GM08714 (cell line): Measurements from ENCODE around the gene REL.
"Not testable (repeated sequence)": the region's sequence is repeated elsewhere in the genome, so short reads cannot be mapped to it uniquely, and the experiment has no call there.

Source experiments
- H3K4me3 ChIP-seq: fragments of 200-500 bp; sonication (Bioruptor generic); 2 replicates; pipeline ENCODE4 v1.5.1; 2014; ENCODE audit warnings: mild to moderate bottlenecking, low read length, inconsistent platforms
- ZNF274 ChIP-seq: IDR thresholded peaks from 2 replicates; pipeline ENCODE4 v1.6.1; 2012; ENCODE audit warnings: mild to moderate bottlenecking, low read depth, low read length

REL gene

DNA sequence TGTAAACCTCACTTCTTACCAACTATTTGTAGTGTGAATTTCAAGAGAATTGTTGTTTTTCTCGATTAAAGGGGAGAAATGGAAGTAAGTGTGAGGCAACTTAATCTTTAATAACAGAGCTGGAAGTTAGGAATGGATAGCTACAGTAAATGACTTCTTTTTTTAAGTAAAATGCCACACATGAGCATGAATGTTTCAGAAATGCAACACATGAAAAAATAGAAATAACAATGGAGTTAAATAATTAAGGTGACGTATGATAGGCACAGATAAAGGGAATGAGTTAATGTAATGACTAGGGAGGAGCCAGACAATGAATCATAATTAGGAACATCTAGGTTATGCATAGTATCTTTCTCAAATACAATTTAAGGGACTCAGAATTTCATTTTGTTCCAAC lies 3.4 kb downstream of the REL start:
- H3K4me3 ChIP-seq: peak overlapping the region; percentile 97; the same call in 1 of the 2 replicates
- no peak for TF ChIP-seq ZNF274

GRCh38 chr2:60885683-60886082 lies 4.3 kb downstream of the REL start:
- peak overlapping the region; percentile 97; the same call in 1 of the 2 replicates for H3K4me3 ChIP-seq
- TF ChIP-seq ZNF274: no peak

- peak overlapping the region; percentile 25; the same call in 1 of the 2 replicates for H3K4me3 ChIP-seq
- TF ChIP-seq ZNF274: no peak
Measured at GRCh38 chr2:60886991-60887390, 5.6 kb downstream of the REL start.

DNA sequence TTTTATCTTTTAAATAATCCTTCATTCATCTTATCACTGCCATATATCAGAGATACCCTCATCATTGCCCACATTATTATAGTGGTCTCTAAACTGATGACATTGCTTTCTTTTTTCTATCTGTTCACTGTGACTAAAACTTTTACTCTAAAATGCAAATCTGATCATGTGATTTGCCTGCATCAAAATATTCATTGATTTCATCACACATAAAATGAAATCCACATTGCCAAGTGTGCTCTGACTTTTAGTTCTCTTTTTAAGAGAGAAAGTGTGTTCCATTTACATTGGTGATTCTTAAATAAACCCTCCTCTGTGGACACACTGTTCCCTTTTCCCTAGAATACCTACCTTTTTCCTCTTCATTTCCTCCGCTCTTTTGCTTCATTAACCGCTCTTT lies 7.5 kb downstream of the REL start:
- no peak overlapping the region for H3K4me3 ChIP-seq
- no peak for TF ChIP-seq ZNF274

DNA sequence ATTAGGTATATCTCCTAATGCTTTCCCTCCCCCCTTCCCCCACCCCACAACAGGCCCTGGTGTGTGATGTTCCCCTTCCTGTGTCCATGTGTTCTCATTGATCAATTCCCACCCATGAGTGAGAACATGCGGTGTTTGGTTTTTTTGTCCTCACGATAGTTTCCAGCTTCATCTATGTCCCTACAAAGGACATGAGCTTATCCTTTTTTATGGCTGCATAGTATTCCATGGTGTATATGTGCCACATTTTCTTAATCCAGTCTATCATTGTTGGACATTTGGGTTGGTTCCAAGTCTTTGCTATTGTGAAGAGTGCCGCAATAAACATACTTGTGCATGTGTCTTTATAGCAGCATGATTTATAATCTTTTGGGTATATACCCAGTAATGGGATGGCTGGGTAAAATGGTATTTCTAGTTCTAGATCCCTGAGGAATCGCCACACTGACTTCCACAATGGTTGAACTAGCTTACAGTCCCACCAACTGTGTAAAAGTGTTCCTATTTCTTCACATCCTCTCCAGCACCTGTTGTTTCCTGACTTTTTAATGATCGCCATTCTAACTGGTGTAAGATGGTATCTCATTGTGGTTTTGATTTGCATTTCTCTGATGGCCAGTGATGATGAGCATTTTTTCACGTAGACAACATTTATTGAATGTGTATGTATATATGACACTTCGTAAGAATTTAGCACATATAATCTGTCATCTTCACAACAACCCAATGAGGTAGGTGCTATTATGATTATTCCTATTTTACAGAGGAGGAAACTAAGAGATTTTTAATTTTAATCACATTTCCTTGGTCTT lies 8.4 kb downstream of the REL start:
- not testable (repeated sequence) for H3K4me3 ChIP-seq

- no peak for TF ChIP-seq ZNF274
- H3K4me3 ChIP-seq: no peak overlapping the region
Measured at GRCh38 chr2:60890393-60890707, 9.0 kb downstream of the REL start.

GRCh38 chr2:60891180-60891579 lies 9.8 kb downstream of the REL start:
- H3K4me3 ChIP-seq: no peak overlapping the region
- TF ChIP-seq ZNF274: no peak

DNA sequence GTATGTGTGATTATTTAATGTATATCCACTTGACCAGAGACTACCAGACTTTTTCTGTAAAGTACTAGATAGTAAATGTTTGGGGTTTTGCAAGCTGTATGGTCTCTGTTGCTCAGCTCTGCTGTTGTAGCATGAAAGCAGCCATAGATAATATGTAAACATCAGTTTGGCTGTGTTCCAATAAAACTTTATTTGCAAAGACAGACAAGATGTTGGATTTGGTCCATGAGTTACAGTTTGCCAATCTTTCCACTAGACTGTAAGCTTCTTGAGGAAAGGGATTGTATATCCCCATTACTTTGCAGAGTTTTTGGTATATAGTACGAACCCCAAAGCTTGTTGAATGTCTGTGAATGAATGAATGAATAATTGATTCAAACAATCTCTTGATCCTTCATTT lies 17.2 kb downstream of the REL start:
- H3K4me3 ChIP-seq: no peak overlapping the region
- no peak for TF ChIP-seq ZNF274

DNA sequence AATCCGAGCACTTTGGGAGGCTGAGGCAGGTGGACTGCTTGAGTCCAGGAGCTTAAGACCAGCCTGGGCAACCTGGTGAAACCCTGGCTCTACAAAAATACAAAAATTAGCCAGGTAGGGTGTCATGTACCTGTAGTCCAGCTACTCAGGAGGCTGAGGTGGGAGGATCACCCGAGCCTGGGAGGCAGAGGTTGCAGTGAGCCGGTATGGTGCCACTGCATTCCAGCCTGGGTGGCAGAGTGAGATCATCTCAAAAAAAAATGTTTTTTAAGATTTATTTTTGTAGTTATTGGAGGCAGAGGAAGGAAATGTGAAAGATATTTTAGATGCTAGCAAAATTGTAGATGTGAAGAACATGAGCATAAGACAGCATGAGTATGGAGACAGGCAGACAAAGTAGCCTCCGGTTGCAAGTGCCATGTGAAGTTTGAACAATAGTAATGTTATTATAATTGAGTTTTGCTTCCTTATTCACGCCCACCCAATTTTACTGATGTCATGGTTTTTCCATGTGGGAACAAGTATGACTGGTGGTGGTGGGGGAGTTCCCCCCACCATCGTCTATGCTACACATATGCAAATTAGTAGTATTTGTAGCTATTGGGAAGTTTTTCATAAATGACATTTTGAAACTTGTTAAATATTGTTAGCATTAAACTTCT lies 18.0 kb downstream of the REL start:
- TF ChIP-seq ZNF274: no peak
- no peak overlapping the region; the same call in 1 of the 2 replicates for H3K4me3 ChIP-seq

DNA sequence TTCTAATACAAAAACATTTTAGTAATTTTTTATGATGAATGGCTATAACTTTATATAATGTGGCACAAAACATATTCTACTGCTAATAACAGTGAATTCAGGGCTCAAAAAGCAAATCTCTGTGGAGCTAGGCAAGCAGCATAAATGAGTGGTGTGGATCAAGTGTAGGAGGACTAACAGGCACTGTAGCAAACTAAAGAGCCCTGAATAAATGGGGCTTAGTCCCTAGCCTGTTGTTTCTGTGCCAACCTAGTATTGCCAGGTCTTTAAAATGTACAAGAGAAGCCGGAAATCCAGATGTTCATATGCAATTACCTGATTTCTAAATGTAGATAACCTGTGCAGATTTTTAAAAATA lies 18.5 kb downstream of the REL start:
- no peak for TF ChIP-seq ZNF274
- no peak overlapping the region for H3K4me3 ChIP-seq

- not testable (repeated sequence) for H3K4me3 ChIP-seq
Measured at GRCh38 chr2:60901296-60901695, 19.9 kb downstream of the REL start.

DNA sequence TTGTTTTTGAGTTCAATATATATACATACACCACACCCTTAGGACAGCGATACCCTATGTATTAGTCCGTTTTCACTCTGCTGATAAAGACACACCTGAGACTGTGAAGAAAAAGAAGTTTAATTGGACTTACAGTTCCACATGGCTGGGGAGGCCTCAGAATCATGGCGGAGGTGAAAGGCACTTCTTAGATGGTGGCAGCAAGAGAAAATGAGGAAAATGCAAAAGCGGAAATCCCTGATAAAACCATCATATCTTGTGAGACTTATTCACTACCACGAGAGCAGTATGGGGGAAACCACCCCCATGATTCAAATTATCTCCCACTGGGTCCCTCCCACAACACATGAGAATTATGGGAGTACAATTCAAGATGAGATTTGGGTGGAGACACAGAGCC lies 24.5 kb downstream of the REL start:
- not testable (repeated sequence) for H3K4me3 ChIP-seq

DNA sequence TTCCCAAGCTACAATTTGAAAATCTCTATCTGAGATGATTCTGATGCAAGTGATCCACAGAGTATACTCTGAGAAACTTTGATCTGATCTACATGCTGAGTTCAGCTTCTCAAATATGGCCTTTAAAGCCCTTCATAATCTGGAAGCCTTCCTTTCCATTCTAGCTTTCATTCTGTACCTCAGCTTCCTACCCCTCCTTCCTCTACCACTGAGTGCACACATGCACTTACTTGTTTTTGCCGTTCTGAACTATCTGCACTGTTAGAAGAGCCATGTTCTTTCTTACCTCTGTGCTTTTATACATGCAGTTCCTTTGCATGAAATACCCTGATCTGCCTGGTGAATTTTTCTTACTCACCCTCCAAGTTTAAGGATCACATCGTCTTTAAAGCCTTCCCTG lies 25.0 kb downstream of the REL start:
- no peak for TF ChIP-seq ZNF274
- no peak overlapping the region for H3K4me3 ChIP-seq

DNA sequence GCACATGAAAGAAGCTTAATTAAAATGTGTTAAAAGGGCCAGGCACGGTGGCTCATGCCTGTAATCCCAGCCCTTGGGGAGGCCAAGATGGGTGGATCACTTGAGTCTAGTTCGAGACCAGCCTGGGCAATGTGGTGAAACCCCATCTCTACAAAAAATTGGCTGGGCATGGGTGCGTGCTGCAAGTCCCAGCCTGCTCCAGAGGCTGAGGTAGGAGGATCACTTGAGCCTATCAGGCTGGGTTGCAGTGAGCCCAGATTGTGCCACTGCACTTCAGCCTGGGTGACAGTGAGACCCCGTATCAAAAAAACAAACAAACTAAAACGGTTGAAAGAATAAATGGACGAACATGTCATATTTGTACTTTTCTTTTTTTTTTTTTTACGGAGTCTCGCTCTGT lies 26.0 kb downstream of the REL start:
- no peak for TF ChIP-seq ZNF274
- no peak overlapping the region for H3K4me3 ChIP-seq

DNA sequence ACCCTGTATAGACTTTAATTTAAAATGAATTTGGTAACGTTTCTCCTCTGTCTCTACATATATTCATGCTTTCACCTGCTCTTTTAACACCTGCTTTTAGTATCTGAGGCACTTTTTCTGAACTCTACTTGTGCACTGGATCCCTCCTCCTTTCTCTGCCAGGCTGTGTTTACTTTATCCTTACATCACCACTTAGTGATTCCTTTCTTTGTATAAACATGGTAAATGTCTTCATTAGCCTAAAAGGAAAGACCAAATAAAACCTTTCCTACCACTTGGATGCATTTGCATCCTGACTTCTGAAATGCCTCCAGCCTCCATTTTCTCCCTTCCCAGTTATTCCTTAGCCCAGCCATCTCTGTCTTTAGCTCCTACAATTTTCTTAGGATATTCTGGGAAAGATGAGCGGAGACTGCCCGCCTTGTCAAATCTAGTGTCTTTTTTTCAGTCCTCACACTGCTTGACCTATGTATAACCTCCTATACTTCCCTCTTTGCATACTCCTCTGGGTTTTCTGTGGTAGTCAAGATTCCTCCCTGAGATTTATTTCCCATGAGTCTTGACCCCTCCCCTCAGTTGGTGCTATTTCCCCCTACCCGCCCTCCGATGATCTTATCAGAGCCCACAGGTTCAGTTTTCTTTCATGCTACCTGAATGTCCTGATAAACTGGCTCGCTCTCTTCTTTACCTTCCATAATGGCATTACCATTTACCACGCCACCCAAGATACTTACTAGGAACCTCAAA lies 44.8 kb downstream of the REL start:
- H3K4me3 ChIP-seq: no peak overlapping the region
- no peak for TF ChIP-seq ZNF274
